ENCODE data around the gene B4GALT6.

DNA sequence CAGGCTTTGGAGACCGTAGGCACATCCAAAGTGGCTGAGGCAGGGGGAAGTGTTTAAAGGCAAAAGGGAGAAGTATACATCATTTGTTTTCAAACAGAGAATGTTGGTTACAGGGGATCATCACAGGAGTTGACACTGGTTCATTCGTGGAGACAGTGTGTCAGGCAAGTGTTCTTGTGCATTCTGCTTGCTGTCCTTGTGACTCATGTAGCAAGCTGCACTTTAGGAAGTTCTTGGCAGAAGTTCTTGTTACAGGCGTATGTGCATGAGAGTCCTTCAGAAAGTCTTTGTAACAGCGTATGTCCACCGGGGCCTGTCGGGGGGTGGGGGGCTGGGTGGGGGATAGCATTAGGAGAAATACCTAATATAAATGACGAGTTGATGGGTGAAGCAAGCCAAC lies 36.5 kb upstream of the B4GALT6 start:
- TF ChIP-seq, protein P1, sequence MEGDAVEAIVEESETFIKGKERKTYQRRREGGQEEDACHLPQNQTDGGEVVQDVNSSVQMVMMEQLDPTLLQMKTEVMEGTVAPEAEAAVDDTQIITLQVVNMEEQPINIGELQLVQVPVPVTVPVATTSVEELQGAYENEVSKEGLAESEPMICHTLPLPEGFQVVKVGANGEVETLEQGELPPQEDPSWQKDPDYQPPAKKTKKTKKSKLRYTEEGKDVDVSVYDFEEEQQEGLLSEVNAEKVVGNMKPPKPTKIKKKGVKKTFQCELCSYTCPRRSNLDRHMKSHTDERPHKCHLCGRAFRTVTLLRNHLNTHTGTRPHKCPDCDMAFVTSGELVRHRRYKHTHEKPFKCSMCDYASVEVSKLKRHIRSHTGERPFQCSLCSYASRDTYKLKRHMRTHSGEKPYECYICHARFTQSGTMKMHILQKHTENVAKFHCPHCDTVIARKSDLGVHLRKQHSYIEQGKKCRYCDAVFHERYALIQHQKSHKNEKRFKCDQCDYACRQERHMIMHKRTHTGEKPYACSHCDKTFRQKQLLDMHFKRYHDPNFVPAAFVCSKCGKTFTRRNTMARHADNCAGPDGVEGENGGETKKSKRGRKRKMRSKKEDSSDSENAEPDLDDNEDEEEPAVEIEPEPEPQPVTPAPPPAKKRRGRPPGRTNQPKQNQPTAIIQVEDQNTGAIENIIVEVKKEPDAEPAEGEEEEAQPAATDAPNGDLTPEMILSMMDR (IDR thresholded peaks at IDR 0.05): no peak
- no peak for TF ChIP-seq EZH2phosphoT487 (IDR thresholded peaks at IDR 0.05)
